AG10803 (cell line): ENCODE measurements around the gene DEPP1.

Experiments
- DNase-seq: peaks from one replicate; pipeline ENCODE4 v3.0.0; 2010; ENCODE audit warnings: low read depth
- H3K4me3 ChIP-seq: 2 replicates; pipeline ENCODE4 v1.5.1; 2011; ENCODE audit warnings: mild to moderate bottlenecking, low read length, control low read depth
- CTCF ChIP-seq: conservative IDR thresholded peaks from 2 replicates; pipeline ENCODE4 v1.5.1; 2011; ENCODE audit warnings: mild to moderate bottlenecking, low read length, control low read depth, inconsistent platforms

The DEPP1 gene

GRCh38 chr10:44928462-44928861, 50.1 kb downstream of the DEPP1 start:
- no peak for DNase-seq
- TF ChIP-seq CTCF = no peak
- H3K4me3 ChIP-seq = no peak overlapping the region

GRCh38 chr10:44927352-44927751, 51.3 kb downstream of the DEPP1 start:
- no peak for TF ChIP-seq CTCF
- H3K4me3 ChIP-seq = no peak overlapping the region
- peak; percentile 10 for DNase-seq

GRCh38 chr10:44926751-44927351, 51.8 kb downstream of the DEPP1 start:
- DNase-seq = no peak
- H3K4me3 ChIP-seq = no peak overlapping the region
- no peak for TF ChIP-seq CTCF
